ENCODE measurements around the gene ARID1B.

- TF ChIP-seq CTCF (conservative IDR thresholded peaks at IDR 0.05): no peak
- no peak for TF ChIP-seq EZH2 (IDR thresholded peaks at IDR 0.05; ENCODE audit: low read depth)
These were observed 316.9 kb downstream of the ARID1B start for GRCh38 chr6:157094038-157094437.

Data from PC-9 (cell line).